Karpas-422 (cell line): ENCODE results near the gene PLXDC2. TPM values are rescaled to one million over a fixed set of nuclear protein-coding genes. Genes with fewer than 3 reads are reported as not detected.

Experiments
- DNase-seq: peaks from one replicate; pipeline ENCODE4 v3.0.0-alpha.2; 2015
- H2AFZ ChIP-seq: fragments of 200-600 bp; sonication (generic); 2 replicates; pipeline ENCODE4 v1.6.1; 2014; ENCODE audit warnings: antibody characterized with exemption, low read length, mixed read lengths
- H3K27ac ChIP-seq: fragments of 200-600 bp; sonication (generic); 2 replicates; pipeline ENCODE4 v1.5.1; 2014; ENCODE audit warnings: mild to moderate bottlenecking, low read length, moderate library complexity
- H3K27me3 ChIP-seq: fragments of 200-600 bp; sonication (generic); 2 replicates; pipeline ENCODE4 v1.6.1; 2014; ENCODE audit warnings: low read length, mixed read lengths
- H3K36me3 ChIP-seq: fragments of 200-600 bp; sonication (generic); 2 replicates; pipeline ENCODE4 v1.6.1; 2014; ENCODE audit warnings: low read length, mixed read lengths; ENCODE audit not compliant: insufficient read depth
- H3K4me1 ChIP-seq: fragments of 200-600 bp; sonication (generic); 2 replicates; pipeline ENCODE4 v1.6.1; 2014; ENCODE audit warnings: mild to moderate bottlenecking, low read length, mixed read lengths
- H3K4me2 ChIP-seq: fragments of 200-600 bp; sonication (generic); 2 replicates; pipeline ENCODE4 v1.6.1; 2014; ENCODE audit warnings: low read length, low read depth, mild to moderate bottlenecking; ENCODE audit not compliant: poor library complexity, severe bottlenecking
- H3K4me3 ChIP-seq: fragments of 200-600 bp; sonication (generic); 2 replicates; pipeline ENCODE4 v1.5.1; 2014; ENCODE audit warnings: mild to moderate bottlenecking, antibody characterized with exemption, low read length, mixed read lengths
- H3K79me2 ChIP-seq: fragments of 200-600 bp; sonication (generic); 2 replicates; pipeline ENCODE4 v1.6.1; 2014; ENCODE audit warnings: mild to moderate bottlenecking, low read length, mixed read lengths
- H3K9ac ChIP-seq: fragments of 200-600 bp; sonication (generic); 2 replicates; pipeline ENCODE4 v1.6.0; 2014; ENCODE audit warnings: low read length
- H3K9me2 ChIP-seq: fragments of 200-600 bp; sonication (generic), shearing (Covaris generic); replicated peaks from 2 replicates; pipeline ENCODE4 v1.6.0; 2014; ENCODE audit warnings: mild to moderate bottlenecking, low read length, moderate library complexity; ENCODE audit not compliant: insufficient read depth
- H3K9me3 ChIP-seq: fragments of 300-700, 200-600 bp; sonication (generic); 2 replicates; pipeline ENCODE4 v1.6.1; 2014; ENCODE audit warnings: low read length, mixed read lengths
- H4K20me1 ChIP-seq: fragments of 200-600 bp; sonication (generic); 2 replicates; pipeline ENCODE4 v1.6.1; 2014; ENCODE audit warnings: mild to moderate bottlenecking, antibody characterized with exemption, low read length, low read depth; ENCODE audit not compliant: insufficient read depth
- total RNA-seq: library from RNA; depleted of rRNA; stranded (reverse); fragments of >200 nt; shearing (Covaris generic); gene quantifications from 2 replicates; pipeline ENCODE4 v1.2.3, GENCODE V29; 2014; ENCODE audit warnings: low replicate concordance

The PLXDC2 gene
- total RNA-seq, 1 experiment from 2014 or later, result not detected

DNA sequence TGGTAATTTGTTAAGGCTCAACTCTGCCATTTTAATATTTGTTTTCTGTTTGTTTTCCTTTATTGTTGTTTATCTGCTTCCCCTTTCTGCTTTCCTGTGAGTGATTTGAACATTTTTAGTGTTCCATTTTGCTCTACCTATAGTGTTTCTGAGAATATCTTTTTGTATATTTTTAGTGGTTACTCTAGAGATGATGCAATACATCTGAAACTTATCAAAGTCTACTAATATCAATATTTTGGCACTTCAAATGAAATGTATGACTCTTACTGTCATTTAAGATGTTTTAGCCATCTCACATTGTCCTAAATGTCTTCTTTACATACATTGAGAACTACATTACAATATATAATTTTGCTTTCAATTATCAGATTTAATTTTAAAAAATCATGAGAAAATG, 98.9 kb downstream of the PLXDC2 start:
- no peaks in the 10 kb centered on the region for H4K20me1 ChIP-seq
- H3K27me3 ChIP-seq, result no peaks in the 10 kb centered on the region
- peaks cover 22% of the 10 kb centered on the region for H3K9me3 ChIP-seq
- no peak for DNase-seq
- H3K79me2 ChIP-seq, result no peaks in the 10 kb centered on the region
- H3K4me3 ChIP-seq, result no peak overlapping the region
- H3K4me2 ChIP-seq, result no peak overlapping the region
- no peaks in the 10 kb centered on the region for H3K36me3 ChIP-seq
- no peak overlapping the region for H2AFZ ChIP-seq
- no peak overlapping the region for H3K9ac ChIP-seq
- H3K9me2 ChIP-seq, result no peaks in the 10 kb centered on the region
- H3K4me1 ChIP-seq, result no peaks in the 10 kb centered on the region
- no peak overlapping the region for H3K27ac ChIP-seq

DNA sequence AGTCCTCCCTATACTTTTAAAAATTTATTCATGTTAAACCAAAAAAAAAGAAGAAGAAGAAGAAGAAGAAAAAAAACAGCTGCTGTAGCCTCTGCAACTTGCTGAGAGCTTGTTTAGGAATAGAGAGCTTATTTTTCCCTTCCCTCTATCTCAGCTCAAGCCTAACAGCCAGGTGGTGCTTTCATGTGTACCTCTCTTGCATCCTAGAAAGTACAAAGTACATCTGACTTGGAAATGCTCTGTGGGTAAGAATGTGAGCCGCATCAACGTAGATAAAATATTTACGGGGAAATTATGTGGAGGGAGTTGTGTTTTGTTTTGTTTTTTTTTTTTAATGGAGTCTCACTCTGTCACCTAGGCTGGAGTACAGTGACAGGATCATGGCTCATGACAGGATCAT, 99.6 kb downstream of the PLXDC2 start:
- Histone ChIP-seq H3K27me3 (no peaks in the 10 kb centered on the region), H3K36me3 (no peaks in the 10 kb centered on the region), H3K4me2 (no peak overlapping the region), H2AFZ (no peak overlapping the region), H3K79me2 (no peaks in the 10 kb centered on the region), H4K20me1 (no peaks in the 10 kb centered on the region), H3K9ac (no peak overlapping the region), H3K4me3 (no peak overlapping the region), H3K9me3 (peaks cover 22% of the 10 kb centered on the region), H3K4me1 (no peaks in the 10 kb centered on the region), H3K27ac (no peak overlapping the region), H3K9me2 (no peaks in the 10 kb centered on the region)
- no peak for DNase-seq

DNA sequence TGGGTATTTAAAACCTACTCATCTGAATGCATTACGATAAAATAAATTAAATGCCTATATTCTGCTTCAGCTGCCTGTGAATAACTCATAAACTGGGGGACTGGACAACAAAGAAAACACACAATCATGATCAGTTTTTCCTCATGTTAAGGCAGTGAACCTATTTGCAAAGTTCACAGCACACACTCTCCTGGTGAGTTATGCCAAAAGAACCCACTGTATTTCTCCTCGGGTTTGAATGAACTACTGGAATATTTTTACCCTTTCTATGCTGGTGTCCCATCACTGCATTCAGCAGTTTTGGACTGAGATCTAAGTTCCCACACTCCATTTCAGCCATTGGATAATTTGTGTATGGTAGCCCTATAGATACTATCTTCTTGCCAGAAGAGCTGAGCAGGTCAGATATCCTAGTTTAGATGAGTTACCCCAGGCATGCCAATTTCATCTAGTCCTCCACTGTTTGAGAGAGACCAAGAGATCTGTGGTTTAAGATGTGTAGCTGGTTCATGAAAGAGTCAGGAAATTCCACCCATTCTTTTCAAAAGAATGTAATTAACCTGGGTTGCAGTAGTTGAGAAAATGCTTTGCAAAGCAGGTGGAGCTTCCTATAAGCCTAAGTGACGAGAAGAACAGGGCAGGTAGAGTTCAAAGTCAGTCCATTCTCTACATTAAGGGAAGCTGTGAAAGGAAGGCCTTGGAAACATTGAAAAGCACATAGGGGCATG, 101.7 kb downstream of the PLXDC2 start:
- no peaks in the 10 kb centered on the region for H3K9me2 ChIP-seq
- H3K4me1 ChIP-seq, result no peaks in the 10 kb centered on the region
- no peaks in the 10 kb centered on the region for H4K20me1 ChIP-seq
- H3K9me3 ChIP-seq, result peaks cover 19% of the 10 kb centered on the region
- H3K4me2 ChIP-seq, result no peak overlapping the region
- no peak for DNase-seq
- H3K79me2 ChIP-seq, result no peaks in the 10 kb centered on the region
- H3K4me3 ChIP-seq, result no peak overlapping the region
- no peak overlapping the region for H2AFZ ChIP-seq
- no peak overlapping the region for H3K27ac ChIP-seq
- no peaks in the 10 kb centered on the region for H3K36me3 ChIP-seq
- no peak overlapping the region for H3K9ac ChIP-seq
- no peaks in the 10 kb centered on the region for H3K27me3 ChIP-seq

GRCh38 chr10:19918794-19919193, 102.6 kb downstream of the PLXDC2 start:
- no peaks in the 10 kb centered on the region for H3K36me3 ChIP-seq
- no peaks in the 10 kb centered on the region for H3K4me1 ChIP-seq
- no peak for DNase-seq
- no peaks in the 10 kb centered on the region for H4K20me1 ChIP-seq
- H3K4me2 ChIP-seq, result no peak overlapping the region
- no peak overlapping the region for H2AFZ ChIP-seq
- H3K27me3 ChIP-seq, result no peaks in the 10 kb centered on the region
- H3K79me2 ChIP-seq, result no peaks in the 10 kb centered on the region
- H3K4me3 ChIP-seq, result no peak overlapping the region
- no peak overlapping the region for H3K27ac ChIP-seq
- H3K9ac ChIP-seq, result no peak overlapping the region
- H3K9me2 ChIP-seq, result no peaks in the 10 kb centered on the region
- peaks cover 18% of the 10 kb centered on the region for H3K9me3 ChIP-seq

DNA sequence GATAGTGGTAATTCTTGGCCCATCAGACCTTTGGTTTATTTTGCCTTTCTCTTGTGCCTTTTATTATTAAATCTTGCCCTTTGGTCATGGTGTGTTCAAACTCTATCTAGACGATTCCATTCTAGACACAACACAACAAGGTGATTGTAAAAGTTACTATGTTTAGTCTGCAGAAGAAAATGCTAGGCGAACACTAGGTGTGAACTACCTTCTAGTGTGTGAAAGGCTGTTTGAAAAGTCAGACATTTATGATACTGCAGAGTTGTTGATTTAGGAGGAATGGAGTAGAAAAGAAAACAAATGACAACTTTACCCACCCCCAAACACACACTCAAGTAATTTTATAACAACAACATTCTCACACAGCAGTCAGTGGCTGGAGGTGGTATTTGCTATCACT, 103.4 kb downstream of the PLXDC2 start:
- DNase-seq, result no peak
- no peaks in the 10 kb centered on the region for H4K20me1 ChIP-seq
- H3K79me2 ChIP-seq, result no peaks in the 10 kb centered on the region
- no peaks in the 10 kb centered on the region for H3K4me1 ChIP-seq
- H3K27ac ChIP-seq, result no peak overlapping the region
- H3K9me2 ChIP-seq, result no peaks in the 10 kb centered on the region
- H3K4me2 ChIP-seq, result no peak overlapping the region
- H3K9me3 ChIP-seq, result peaks cover 13% of the 10 kb centered on the region
- no peak overlapping the region for H2AFZ ChIP-seq
- H3K9ac ChIP-seq, result no peak overlapping the region
- no peak overlapping the region for H3K4me3 ChIP-seq
- no peaks in the 10 kb centered on the region for H3K36me3 ChIP-seq
- no peaks in the 10 kb centered on the region for H3K27me3 ChIP-seq

DNA sequence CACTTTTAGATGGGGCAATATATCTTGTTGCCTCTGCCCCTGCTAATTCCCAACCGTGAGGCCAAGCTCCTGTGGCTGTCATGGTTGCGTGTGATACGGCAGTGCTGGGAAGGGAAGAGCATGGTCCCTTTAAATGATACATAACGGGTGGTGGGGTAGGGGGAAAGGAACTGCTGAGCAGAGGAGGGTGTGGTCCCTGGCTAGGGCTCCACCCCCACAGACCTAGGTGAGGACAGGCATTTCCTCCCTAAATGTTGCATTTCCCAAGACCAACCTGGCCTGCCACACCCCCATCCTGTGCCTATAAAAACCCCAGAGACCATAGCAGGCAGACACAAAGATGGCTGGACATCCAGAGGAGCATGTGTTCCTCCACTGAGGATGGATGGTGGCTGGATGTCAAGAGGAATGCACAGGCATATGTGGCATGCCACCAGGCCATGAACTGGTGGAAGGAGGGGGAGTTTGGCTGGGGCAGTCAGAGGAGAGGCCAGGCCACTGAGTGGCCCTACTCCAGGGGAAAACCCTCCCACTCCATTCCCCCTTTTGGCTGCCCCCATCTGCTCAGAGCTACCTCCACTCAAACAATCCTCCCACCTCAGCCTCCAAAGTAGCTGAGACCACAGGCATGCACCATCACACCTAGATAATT, 104.0 kb downstream of the PLXDC2 start:
- no peaks in the 10 kb centered on the region for H3K4me1 ChIP-seq
- no peaks in the 10 kb centered on the region for H4K20me1 ChIP-seq
- no peak for DNase-seq
- H3K9ac ChIP-seq, result no peak overlapping the region
- no peaks in the 10 kb centered on the region for H3K36me3 ChIP-seq
- H2AFZ ChIP-seq, result no peak overlapping the region
- H3K27ac ChIP-seq, result no peak overlapping the region
- no peaks in the 10 kb centered on the region for H3K27me3 ChIP-seq
- H3K79me2 ChIP-seq, result no peaks in the 10 kb centered on the region
- H3K9me2 ChIP-seq, result no peaks in the 10 kb centered on the region
- no peak overlapping the region for H3K4me2 ChIP-seq
- H3K4me3 ChIP-seq, result no peak overlapping the region
- peaks cover 10% of the 10 kb centered on the region for H3K9me3 ChIP-seq

GRCh38 chr10:19921300-19922140, 105.3 kb downstream of the PLXDC2 start:
- Histone ChIP-seq H2AFZ (no peak overlapping the region), H3K9me2 (no peaks in the 10 kb centered on the region), H3K4me1 (no peaks in the 10 kb centered on the region), H4K20me1 (no peaks in the 10 kb centered on the region), H3K79me2 (no peaks in the 10 kb centered on the region), H3K9me3 (peaks cover 10% of the 10 kb centered on the region), H3K9ac (no peak overlapping the region), H3K27me3 (no peaks in the 10 kb centered on the region), H3K27ac (no peak overlapping the region), H3K4me3 (no peak overlapping the region), H3K36me3 (no peaks in the 10 kb centered on the region), H3K4me2 (no peak overlapping the region)
- DNase-seq, result no peak

- H3K4me2 ChIP-seq, result no peak overlapping the region
- no peaks in the 10 kb centered on the region for H3K79me2 ChIP-seq
- H3K9me2 ChIP-seq, result no peaks in the 10 kb centered on the region
- no peaks in the 10 kb centered on the region for H3K27me3 ChIP-seq
- peaks cover 9% of the 10 kb centered on the region for H3K9me3 ChIP-seq
- no peaks in the 10 kb centered on the region for H3K36me3 ChIP-seq
- no peak overlapping the region for H3K9ac ChIP-seq
- H3K4me1 ChIP-seq, result no peaks in the 10 kb centered on the region
- DNase-seq, result no peak
- no peak overlapping the region for H3K27ac ChIP-seq
- no peaks in the 10 kb centered on the region for H4K20me1 ChIP-seq
- no peak overlapping the region for H3K4me3 ChIP-seq
- H2AFZ ChIP-seq, result no peak overlapping the region
Observed at GRCh38 chr10:19922236-19922963, 106.2 kb downstream of the PLXDC2 start.
